Erythroblast (primary cell): ENCODE measurements around the gene PSME3IP1.

Experiments used
- GATA1 ChIP-seq: IDR thresholded peaks from 2 replicates; pipeline ENCODE4 v1.6.1; 2011; ENCODE audit warnings: low read depth, mild to moderate bottlenecking, control low read depth, low read length, moderate library complexity
- POLR2A ChIP-seq: IDR thresholded peaks from 2 replicates; pipeline ENCODE4 v1.6.1; 2011; ENCODE audit warnings: mild to moderate bottlenecking, low read length

DNA sequence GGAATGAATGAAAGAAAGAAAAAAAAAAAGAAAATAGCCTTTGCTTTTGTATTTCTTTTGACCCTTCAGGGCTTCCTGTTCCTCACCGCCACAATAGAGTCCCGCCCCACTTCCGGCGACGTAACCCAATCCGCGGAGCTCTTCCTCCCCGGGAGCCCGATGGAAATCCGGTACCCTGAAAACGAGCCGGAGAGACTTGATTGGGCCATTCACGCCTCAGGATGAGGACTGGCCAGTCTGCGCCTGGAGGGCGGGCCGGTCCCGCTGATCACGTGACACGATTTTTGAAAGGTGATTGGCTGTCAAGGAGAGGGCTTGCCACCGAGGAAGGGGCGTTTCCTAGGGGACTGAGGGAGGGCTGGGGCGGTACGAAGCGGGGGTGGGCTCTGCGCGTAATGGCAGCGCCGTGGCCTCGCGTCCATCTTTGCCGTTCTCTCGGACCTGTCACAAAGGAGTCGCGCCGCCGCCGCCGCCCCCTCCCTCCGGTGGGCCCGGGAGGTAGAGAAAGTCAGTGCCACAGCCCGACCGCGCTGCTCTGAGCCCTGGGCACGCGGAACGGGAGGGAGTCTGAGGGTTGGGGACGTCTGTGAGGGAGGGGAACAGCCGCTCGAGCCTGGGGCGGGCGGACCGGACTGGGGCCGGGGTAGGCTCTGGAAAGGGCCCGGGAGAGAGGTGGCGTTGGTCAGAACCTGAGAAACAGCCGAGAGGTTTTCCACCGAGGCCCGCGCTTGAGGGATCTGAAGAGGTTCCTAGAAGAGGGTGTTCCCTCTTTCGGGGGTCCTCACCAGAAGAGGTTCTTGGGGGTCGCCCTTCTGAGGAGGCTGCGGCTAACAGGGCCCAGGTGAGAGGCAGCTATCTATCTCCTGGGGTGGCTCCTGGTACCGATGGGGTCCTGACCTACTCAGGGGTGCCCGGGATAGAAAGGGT is at the start of gene PSME3IP1, which contains the start of gene RSPRY1:
- peak; percentile 78 for TF ChIP-seq POLR2A
- no peak for TF ChIP-seq GATA1
